Measurements from ENCODE around the gene PHETA1. TPM values are rescaled to one million over a fixed set of nuclear protein-coding genes. Genes with fewer than 3 reads are reported as not detected.
"Not testable (repeated sequence)": the region's sequence is repeated elsewhere in the genome, so short reads cannot be mapped to it uniquely, and the experiment has no call there.

Gene PHETA1
- total RNA-seq, 1 donor from 2014 or later = 31.3 TPM

- Mint-ChIP-seq H3K9me3 (ENCODE audit: low read depth) (no peaks in the 10 kb centered on the region), H3K4me1 (ENCODE audit: low read depth) (no peaks in the 10 kb centered on the region), H3K27ac (no peak overlapping the region), H3K4me3 (ENCODE audit: low read depth) (no peak overlapping the region), H3K36me3 (ENCODE audit: insufficient read depth) (no peaks in the 10 kb centered on the region), H3K27me3 (peaks cover 21% of the 10 kb centered on the region)
- no peak for TF ChIP-seq CTCF (IDR thresholded peaks at IDR 0.05; ENCODE audit: unreplicated experiment)
- no peak for DNase-seq (ENCODE audit: low spot score, unreplicated experiment)
Measured at GRCh38 chr12:111387747-111388323, 18.9 kb upstream of the PHETA1 start.

GRCh38 chr12:111386885-111387284, 18.0 kb upstream of the PHETA1 start:
- H3K9me3 Mint-ChIP-seq (ENCODE audit: low read depth) = no peaks in the 10 kb centered on the region

GRCh38 chr12:111384596-111384995, 15.7 kb upstream of the PHETA1 start:
- H3K9me3 Mint-ChIP-seq (ENCODE audit: low read depth) = no peaks in the 10 kb centered on the region
- H3K4me3 Mint-ChIP-seq (ENCODE audit: low read depth) = no peak overlapping the region
- TF ChIP-seq CTCF (IDR thresholded peaks at IDR 0.05; ENCODE audit: unreplicated experiment) = no peak
- DNase-seq (ENCODE audit: low spot score, unreplicated experiment) = no peak
- H3K27me3 Mint-ChIP-seq = peaks cover 33% of the 10 kb centered on the region
- no peaks in the 10 kb centered on the region for H3K36me3 Mint-ChIP-seq (ENCODE audit: insufficient read depth)
- no peak overlapping the region for H3K27ac Mint-ChIP-seq
- H3K4me1 Mint-ChIP-seq (ENCODE audit: low read depth) = no peaks in the 10 kb centered on the region

More at GRCh38 chr12:111386885-111387284, 18.0 kb upstream of the PHETA1 start:
- peaks cover 22% of the 10 kb centered on the region for H3K27me3 Mint-ChIP-seq
- no peak overlapping the region for H3K27ac Mint-ChIP-seq
- no peak for TF ChIP-seq CTCF (IDR thresholded peaks at IDR 0.05; ENCODE audit: unreplicated experiment)
- no peak for DNase-seq (ENCODE audit: low spot score, unreplicated experiment)
- no peaks in the 10 kb centered on the region for H3K4me1 Mint-ChIP-seq (ENCODE audit: low read depth)
- no peaks in the 10 kb centered on the region for H3K36me3 Mint-ChIP-seq (ENCODE audit: insufficient read depth)
- no peak overlapping the region for H3K4me3 Mint-ChIP-seq (ENCODE audit: low read depth)

GRCh38 chr12:111379942-111380554, 11.2 kb upstream of the PHETA1 start:
- peaks cover 2% of the 10 kb centered on the region for H3K9me3 Mint-ChIP-seq (ENCODE audit: low read depth)
- peak overlapping the region; percentile 33 for H3K27ac Mint-ChIP-seq
- no peak for TF ChIP-seq CTCF (IDR thresholded peaks at IDR 0.05; ENCODE audit: unreplicated experiment)
- no peak for DNase-seq (ENCODE audit: low spot score, unreplicated experiment)
- no peak overlapping the region for H3K4me3 Mint-ChIP-seq (ENCODE audit: low read depth)
- no peaks in the 10 kb centered on the region for H3K4me1 Mint-ChIP-seq (ENCODE audit: low read depth)
- H3K36me3 Mint-ChIP-seq (ENCODE audit: insufficient read depth) = peaks cover 2% of the 10 kb centered on the region
- H3K27me3 Mint-ChIP-seq = peaks cover 20% of the 10 kb centered on the region

- Mint-ChIP-seq H3K4me1 (ENCODE audit: low read depth) (no peaks in the 10 kb centered on the region), H3K36me3 (ENCODE audit: insufficient read depth) (peaks cover 2% of the 10 kb centered on the region), H3K27me3 (peaks cover 19% of the 10 kb centered on the region)
Measured at GRCh38 chr12:111377440-111377839, 8.5 kb upstream of the PHETA1 start.

GRCh38 chr12:111373231-111373630, 4.3 kb upstream of the PHETA1 start:
- not testable (repeated sequence) for H3K4me1 Mint-ChIP-seq (ENCODE audit: low read depth); H3K36me3 Mint-ChIP-seq (ENCODE audit: insufficient read depth); DNase-seq (ENCODE audit: low spot score, unreplicated experiment); H3K4me3 Mint-ChIP-seq (ENCODE audit: low read depth); H3K27ac Mint-ChIP-seq; H3K9me3 Mint-ChIP-seq (ENCODE audit: low read depth)
- peaks cover 10% of the 10 kb centered on the region for H3K27me3 Mint-ChIP-seq

More at GRCh38 chr12:111377440-111377839, 8.5 kb upstream of the PHETA1 start:
- H3K9me3 Mint-ChIP-seq (ENCODE audit: low read depth) = peaks cover 2% of the 10 kb centered on the region
- no peak overlapping the region for H3K4me3 Mint-ChIP-seq (ENCODE audit: low read depth)
- no peak for DNase-seq (ENCODE audit: low spot score, unreplicated experiment)
- no peak for TF ChIP-seq CTCF (IDR thresholded peaks at IDR 0.05; ENCODE audit: unreplicated experiment)
- H3K27ac Mint-ChIP-seq = no peak overlapping the region
